HepG2 (cell line): ENCODE data around the gene PLIN3. TPM values are rescaled to one million over a fixed set of nuclear protein-coding genes. Genes with fewer than 3 reads are reported as not detected.

Experiments
- AGO2 ChIP-seq: fragments of 200-400 bp; formaldehyde crosslinking; optimal IDR thresholded peaks from 2 replicates; pipeline ENCODE3; 2017; ENCODE audit warnings: mild to moderate bottlenecking, low read depth, low read length, moderate library complexity
- DNMT1 ChIP-seq: sonication (generic); formaldehyde crosslinking; IDR thresholded peaks from 2 replicates; pipeline ENCODE4 v1.5.1; 2020; ENCODE audit warnings: mild to moderate bottlenecking, missing genetic modification reagents
- ELF3 ChIP-seq: IDR thresholded peaks from 2 replicates; pipeline ENCODE4 v1.6.1; 2016; ENCODE audit warnings: missing genetic modification reagents, missing compliant biosample characterization
- FOXA3 ChIP-seq: IDR thresholded peaks from 2 replicates; pipeline ENCODE4 v1.6.1; 2016; ENCODE audit warnings: missing genetic modification reagents, missing compliant biosample characterization
- GATAD1 ChIP-seq: IDR thresholded peaks from 2 replicates; pipeline ENCODE4 v1.6.1; 2016; ENCODE audit warnings: missing genetic modification reagents, missing compliant biosample characterization
- HBP1 ChIP-seq: IDR thresholded peaks from 2 replicates; pipeline ENCODE4 v1.6.1; 2016; ENCODE audit warnings: low read depth, control low read depth
- HNF4G ChIP-seq, 2 experiments: sonication (generic) in 1 of 2; formaldehyde crosslinking in 1 of 2; IDR thresholded peaks; 2 replicates each; pipeline versions ENCODE4 v1.4.0 to v1.6.1; 2011 to 2020; ENCODE audit warnings: borderline replicate concordance in 2 of 2, low read depth in 2 of 2, mild to moderate bottlenecking in 2 of 2, low read length in 1 of 2, missing genetic modification reagents in 1 of 2, moderate library complexity in 1 of 2
- MED1 ChIP-seq: sonication (generic); formaldehyde crosslinking; IDR thresholded peaks from 2 replicates; pipeline ENCODE4 v1.4.0; 2020; ENCODE audit warnings: missing genetic modification reagents
- SALL1 ChIP-seq: sonication (generic); formaldehyde crosslinking; IDR thresholded peaks from 2 replicates; pipeline ENCODE4 v1.8.0; 2022; ENCODE audit warnings: mild to moderate bottlenecking, missing genetic modification reagents
- SAP130 ChIP-seq: IDR thresholded peaks from 2 replicates; pipeline ENCODE4 v1.6.1; 2016; ENCODE audit warnings: low read depth
- TFDP1 ChIP-seq: IDR thresholded peaks from 2 replicates; pipeline ENCODE4 v1.6.1; 2016; ENCODE audit warnings: missing compliant biosample characterization, missing genetic modification reagents, borderline replicate concordance
- TFDP2 ChIP-seq: sonication (generic); formaldehyde crosslinking; IDR thresholded peaks from 2 replicates; pipeline ENCODE4 v1.4.0; 2020; ENCODE audit warnings: missing genetic modification reagents
- TFE3 ChIP-seq: IDR thresholded peaks from 2 replicates; pipeline ENCODE4 v1.6.1; 2016
- ZBTB7B ChIP-seq: sonication (generic); formaldehyde crosslinking; IDR thresholded peaks from 2 replicates; pipeline ENCODE4 v1.4.0; 2020; ENCODE audit warnings: missing genetic modification reagents
- polyA plus RNA-seq, 8 experiments: library from polyadenylated mRNA; depleted of rRNA in 3 of 8; stranded (reverse) in 7 of 8; unstranded in 1 of 8; fragments of >200 nt; fragmentation: Illumina TruSeq in 4 of 8; extraction: Trizol in 4 of 8; gene quantifications; 2 replicates each; pipeline versions ENCODE4 v1.2.1 to v1.2.3, GENCODE V29; 2011 to 2016; ENCODE audit warnings: low read depth in 4 of 8, missing spikeins in 1 of 8, mixed read lengths in 1 of 8; ENCODE audit not compliant: insufficient read depth in 1 of 8
- total RNA-seq, 5 experiments: library from RNA; depleted of rRNA; stranded (reverse); fragments of >200 nt; fragmentation: Illumina TruSeq; extraction: Trizol; gene quantifications; 2 replicates each; pipeline ENCODE4 v1.2.3, GENCODE V29; 2016; ENCODE audit warnings: low read depth in 1 of 5
- TF ChIP-seq, protein P1 (sequence below), 2 experiments: sonication (generic) in 1 of 2; formaldehyde crosslinking in 1 of 2; IDR thresholded peaks; 2 replicates each; pipeline versions ENCODE4 v1.4.0 to v1.6.1; 2018 to 2020; ENCODE audit warnings: missing genetic modification reagents in 2 of 2, borderline replicate concordance in 1 of 2, low read depth in 1 of 2, mild to moderate bottlenecking in 1 of 2, missing biosample characterization in 1 of 2
- TF ChIP-seq, protein P2 (sequence below): sonication (generic); formaldehyde crosslinking; IDR thresholded peaks from 2 replicates; pipeline ENCODE4 v1.5.0; 2020; ENCODE audit warnings: mild to moderate bottlenecking, missing genetic modification reagents, moderate library complexity

PLIN3 gene
- total and polyA plus RNA-seq, 2 of the 13 experiments (the other 11 are each of a cell fraction or from before 2014, with no cell fraction given), result 49.3 to 57.9 TPM

DNA sequence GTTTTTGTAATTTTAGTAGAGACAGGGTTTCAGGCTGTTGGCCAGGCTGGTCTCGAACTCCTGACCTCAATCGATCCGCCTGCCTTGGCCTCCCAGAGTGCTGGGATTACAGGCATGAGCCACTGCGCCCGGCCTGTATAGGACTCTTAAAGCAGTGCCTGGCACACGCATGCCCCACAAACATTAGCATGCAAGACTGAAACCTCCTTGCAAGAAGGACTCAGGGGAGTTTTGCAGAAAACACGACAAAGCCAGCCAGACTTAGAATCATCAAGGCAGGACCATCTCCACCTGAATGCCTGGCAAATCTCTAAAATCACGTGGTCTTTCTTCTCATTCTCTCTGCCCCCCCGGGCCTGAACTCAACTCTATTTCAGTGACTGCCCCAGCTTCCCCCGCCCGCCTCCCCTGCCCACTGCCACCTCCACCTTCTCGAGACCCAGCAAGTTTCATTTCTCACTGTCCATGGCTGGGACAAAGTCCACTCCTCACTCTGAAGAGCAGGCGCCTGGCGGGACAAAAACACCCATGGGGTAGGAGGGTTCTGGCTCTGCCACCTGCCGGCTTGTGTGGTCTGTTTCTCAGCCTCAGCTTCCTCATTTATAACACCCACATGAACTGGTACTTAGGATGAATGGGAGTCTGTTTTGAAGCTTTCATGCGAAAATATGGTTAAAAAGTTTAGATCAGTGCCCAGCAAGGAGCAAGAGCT lies 38.3 kb downstream of the PLIN3 start (continued):
- TF ChIP-seq ELF3 (CRISPR knock-in tag), result peak; percentile 45; the same call in 1 of the 2 replicates
- TF ChIP-seq ZBTB7B, result 0 out of 2 replicates have a peak, but pooled peaks have one; percentile 37
- no peak for TF ChIP-seq GATAD1 (CRISPR knock-in tag)
- TF ChIP-seq SAP130 (CRISPR knock-in tag), result peak; percentile 58
- TF ChIP-seq AGO2, result no peak
- 0 out of 2 replicates have a peak, but pooled peaks have one; percentile 18 for TF ChIP-seq SALL1
- no peak for TF ChIP-seq TFE3 (CRISPR knock-in tag)
- TF ChIP-seq FOXA3 (CRISPR knock-in tag), result 0 out of 2 replicates have a peak, but pooled peaks have one; percentile 8
- TF ChIP-seq MED1 (CRISPR knock-in tag), result 0 out of 2 replicates have a peak, but pooled peaks have one; percentile 25
- TF ChIP-seq, protein P1, sequence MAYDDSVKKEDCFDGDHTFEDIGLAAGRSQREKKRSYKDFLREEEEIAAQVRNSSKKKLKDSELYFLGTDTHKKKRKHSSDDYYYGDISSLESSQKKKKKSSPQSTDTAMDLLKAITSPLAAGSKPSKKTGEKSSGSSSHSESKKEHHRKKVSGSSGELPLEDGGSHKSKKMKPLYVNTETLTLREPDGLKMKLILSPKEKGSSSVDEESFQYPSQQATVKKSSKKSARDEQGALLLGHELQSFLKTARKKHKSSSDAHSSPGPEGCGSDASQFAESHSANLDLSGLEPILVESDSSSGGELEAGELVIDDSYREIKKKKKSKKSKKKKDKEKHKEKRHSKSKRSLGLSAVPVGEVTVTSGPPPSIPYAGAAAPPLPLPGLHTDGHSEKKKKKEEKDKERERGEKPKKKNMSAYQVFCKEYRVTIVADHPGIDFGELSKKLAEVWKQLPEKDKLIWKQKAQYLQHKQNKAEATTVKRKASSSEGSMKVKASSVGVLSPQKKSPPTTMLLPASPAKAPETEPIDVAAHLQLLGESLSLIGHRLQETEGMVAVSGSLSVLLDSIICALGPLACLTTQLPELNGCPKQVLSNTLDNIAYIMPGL (CRISPR knock-in tag; IDR thresholded peaks at IDR 0.05; ENCODE audit: borderline replicate concordance in 1 of 2, low read depth in 1 of 2), result peak; percentile 41 to 52; a peak in 2 of 4 replicates
- peak; percentile 58; the same call in 1 of the 2 replicates for TF ChIP-seq HNF4G (IDR thresholded peaks at IDR 0.05; ENCODE audit: borderline replicate concordance, low read depth, low read length)
- no peak for TF ChIP-seq HNF4G (CRISPR knock-in tag; IDR thresholded peaks at IDR 0.05; ENCODE audit: borderline replicate concordance, low read depth)
- TF ChIP-seq TFDP1 (CRISPR knock-in tag), result peak; percentile 33; the same call in 1 of the 2 replicates
- TF ChIP-seq DNMT1, result no peak
- TF ChIP-seq HBP1 (CRISPR knock-in tag), result no peak
- TF ChIP-seq TFDP2 (CRISPR knock-in tag), result 0 out of 2 replicates have a peak, but pooled peaks have one; percentile 34
- TF ChIP-seq, protein P2, sequence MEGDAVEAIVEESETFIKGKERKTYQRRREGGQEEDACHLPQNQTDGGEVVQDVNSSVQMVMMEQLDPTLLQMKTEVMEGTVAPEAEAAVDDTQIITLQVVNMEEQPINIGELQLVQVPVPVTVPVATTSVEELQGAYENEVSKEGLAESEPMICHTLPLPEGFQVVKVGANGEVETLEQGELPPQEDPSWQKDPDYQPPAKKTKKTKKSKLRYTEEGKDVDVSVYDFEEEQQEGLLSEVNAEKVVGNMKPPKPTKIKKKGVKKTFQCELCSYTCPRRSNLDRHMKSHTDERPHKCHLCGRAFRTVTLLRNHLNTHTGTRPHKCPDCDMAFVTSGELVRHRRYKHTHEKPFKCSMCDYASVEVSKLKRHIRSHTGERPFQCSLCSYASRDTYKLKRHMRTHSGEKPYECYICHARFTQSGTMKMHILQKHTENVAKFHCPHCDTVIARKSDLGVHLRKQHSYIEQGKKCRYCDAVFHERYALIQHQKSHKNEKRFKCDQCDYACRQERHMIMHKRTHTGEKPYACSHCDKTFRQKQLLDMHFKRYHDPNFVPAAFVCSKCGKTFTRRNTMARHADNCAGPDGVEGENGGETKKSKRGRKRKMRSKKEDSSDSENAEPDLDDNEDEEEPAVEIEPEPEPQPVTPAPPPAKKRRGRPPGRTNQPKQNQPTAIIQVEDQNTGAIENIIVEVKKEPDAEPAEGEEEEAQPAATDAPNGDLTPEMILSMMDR (CRISPR knock-in tag), result peak; percentile 62
